Measurements from ENCODE around the gene COL19A1.

COL19A1 gene

DNA sequence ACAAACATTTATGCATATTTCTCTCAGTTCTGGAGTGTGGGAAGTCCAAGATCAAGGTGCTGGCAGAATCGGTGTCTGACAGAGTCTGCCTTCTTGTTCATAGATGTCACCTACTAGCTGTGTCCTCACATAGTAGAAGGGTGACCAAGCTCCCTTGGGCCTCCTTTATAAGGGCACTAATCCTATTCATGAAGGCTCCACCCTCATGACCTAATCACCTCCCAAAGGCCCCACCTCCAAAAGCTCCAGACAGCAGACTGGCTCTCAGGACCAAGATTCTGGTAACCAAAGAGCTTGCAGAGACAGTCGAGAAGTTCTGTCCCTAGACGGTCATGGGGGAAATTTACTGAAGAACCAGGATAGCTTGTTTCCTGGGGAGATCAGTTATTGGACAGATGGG, 297.4 kb downstream of the COL19A1 start:
- DNase-seq (ENCODE audit: extremely low read depth in 1 of 2, low read depth in 1 of 2), result no peak

DNA sequence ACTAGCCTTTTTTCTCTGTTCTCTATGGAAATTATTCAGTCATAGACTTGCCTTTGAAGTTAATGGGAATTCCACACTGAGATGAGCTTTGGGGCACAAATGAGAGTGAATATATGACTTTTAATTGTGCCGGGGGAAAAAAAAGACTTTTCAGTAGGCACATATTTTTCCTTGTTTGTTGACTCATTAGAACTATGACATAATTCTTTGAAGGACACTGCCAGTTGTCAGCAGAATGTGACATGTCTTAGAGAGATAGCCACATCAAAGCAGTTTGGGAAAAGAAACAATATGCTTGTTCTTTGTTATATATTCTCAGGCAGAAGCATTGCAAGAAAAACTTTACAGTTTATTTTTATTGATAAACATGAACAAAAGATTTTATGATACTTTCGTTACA, 298.2 kb downstream of the COL19A1 start:
- no peak for DNase-seq (ENCODE audit: extremely low read depth in 1 of 2, low read depth in 1 of 2)

GRCh38 chr6:70166088-70166958, 300.0 kb downstream of the COL19A1 start:
- no peak for DNase-seq (ENCODE audit: extremely low read depth in 1 of 2, low read depth in 1 of 2)

GRCh38 chr6:70168681-70169377, 302.5 kb downstream of the COL19A1 start:
- DNase-seq (ENCODE audit: extremely low read depth in 1 of 2, low read depth in 1 of 2), result no peak

DNA sequence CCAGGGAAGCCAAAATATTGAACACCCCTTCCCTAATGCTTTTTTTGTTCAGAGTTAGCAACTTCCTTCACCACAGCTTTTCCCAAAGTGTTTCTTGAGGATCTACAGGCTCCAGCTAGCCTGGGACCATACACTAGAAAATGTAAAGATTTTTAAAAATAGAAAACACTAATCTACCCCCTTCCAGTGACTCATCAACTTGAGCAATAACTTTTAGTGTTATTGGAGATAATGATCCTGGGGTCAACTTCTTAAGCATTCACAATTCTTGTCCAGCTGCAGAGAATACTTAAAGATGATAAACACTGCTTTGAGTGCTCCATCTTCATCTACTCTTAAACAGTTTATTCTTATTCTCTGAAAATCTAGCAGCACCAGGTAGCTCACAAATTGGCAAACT, 304.9 kb downstream of the COL19A1 start:
- DNase-seq (ENCODE audit: extremely low read depth in 1 of 2, low read depth in 1 of 2), result no peak

DNA sequence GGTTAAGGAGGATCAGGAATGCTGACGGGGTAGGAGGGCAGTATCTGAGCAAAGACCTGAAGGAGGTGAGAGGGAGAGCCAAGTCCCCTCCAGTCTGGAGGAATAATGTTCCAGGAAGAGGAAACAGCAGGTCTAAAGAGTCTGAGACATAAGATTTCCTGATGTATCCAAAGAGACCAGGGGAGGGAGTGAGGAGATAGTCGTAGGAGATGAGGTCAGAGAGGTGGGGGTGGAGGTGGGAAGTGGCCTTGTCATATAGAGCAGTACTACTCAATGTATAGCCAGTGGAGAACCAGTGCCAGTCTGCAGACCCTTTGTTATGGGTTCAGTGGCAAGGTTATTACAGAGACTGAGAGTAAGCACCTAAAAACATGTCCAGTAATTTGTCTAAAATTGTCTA, 305.9 kb downstream of the COL19A1 start:
- no peak for DNase-seq (ENCODE audit: extremely low read depth in 1 of 2, low read depth in 1 of 2)

DNA sequence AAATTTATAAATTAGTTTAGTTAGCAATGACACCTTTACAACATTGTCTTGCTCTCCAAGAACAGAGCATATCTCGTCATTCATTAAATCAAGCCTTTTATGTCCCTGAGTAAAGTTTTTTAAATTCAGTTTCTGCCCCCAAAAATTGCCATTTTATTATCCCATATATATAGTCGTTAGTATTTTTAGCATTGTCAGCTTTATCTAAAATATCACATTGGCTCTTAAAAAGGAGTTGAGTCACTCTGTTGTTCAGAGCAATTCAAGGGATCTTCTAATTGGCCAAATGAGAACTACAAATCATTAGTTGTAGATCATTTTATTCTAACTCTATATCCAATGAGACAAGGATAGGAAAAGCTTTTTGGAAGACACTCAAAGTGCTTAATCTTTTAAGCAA, 309.4 kb downstream of the COL19A1 start:
- DNase-seq (ENCODE audit: extremely low read depth in 1 of 2, low read depth in 1 of 2), result no peak

GRCh38 chr6:70176842-70177550, 310.6 kb downstream of the COL19A1 start:
- no peak for DNase-seq (ENCODE audit: extremely low read depth in 1 of 2, low read depth in 1 of 2)

DNA sequence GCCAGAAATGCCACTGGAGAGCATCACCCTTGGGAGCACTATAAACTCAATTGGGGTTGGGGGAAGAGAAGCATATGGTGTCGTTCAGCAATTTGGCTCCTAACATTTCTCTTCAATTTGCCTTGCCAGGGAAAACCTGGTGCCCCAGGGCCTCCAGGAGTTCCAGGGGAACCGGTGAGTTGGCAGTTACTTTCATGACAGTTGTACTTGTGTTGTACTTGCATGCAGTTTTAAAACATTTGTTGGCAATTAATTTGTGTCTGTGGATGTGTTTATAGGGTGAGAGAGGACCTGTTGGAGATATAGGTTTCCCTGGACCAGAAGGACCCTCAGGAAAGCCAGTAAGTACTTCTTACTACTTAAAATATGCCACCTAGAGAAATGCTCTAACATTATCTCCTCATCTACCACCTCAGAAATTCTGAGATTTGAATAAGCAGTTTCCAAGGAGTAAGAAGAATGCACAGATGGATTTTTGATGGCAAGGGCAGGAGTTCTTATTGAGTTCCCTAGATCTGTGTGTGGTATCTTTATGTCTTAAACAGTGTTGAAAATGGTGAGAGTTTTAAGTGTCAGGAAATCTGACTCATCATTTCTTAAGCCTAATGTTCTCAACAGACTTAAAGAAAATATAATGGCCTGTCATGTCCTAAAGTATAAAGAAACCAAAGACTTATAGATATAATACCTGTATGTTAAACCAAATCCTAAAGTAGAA, 314.0 kb downstream of the COL19A1 start:
- no peak for DNase-seq (ENCODE audit: extremely low read depth in 1 of 2, low read depth in 1 of 2)

DNA sequence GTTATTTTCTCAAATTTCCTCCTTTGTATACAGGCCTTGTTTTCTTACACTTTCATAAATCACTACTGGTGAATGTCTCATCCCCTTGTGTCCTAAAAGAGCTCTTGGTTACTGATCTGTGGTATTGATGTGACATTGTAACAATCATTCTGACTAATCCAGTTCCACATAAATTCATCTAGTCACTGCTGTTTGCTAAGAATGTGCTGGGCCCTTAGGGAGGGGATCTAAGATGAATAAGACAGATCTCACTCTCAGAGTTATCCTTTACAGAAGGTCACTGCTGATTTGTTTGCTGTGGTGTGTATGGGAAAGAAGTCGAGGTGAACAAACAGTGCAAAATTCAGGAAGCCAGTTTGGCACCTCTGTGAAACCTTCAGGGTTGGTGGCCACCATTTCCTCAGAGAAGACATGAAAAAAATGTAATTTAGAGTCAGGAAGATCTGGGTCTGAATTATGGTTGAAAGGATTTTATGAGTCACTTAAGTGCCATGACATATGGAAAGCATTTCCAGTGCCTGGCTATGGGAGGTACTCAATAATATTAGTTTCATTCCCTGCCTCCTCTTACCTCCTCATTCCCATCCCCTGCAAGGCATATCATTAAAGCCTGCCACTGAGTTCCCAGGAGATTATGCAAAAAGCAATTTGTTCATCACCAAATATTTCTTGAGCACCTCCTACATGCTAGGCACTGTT, 314.7 kb downstream of the COL19A1 start:
- no peak for DNase-seq (ENCODE audit: extremely low read depth in 1 of 2, low read depth in 1 of 2)

- no peak for DNase-seq (ENCODE audit: extremely low read depth in 1 of 2, low read depth in 1 of 2)
These were observed 317.2 kb downstream of the COL19A1 start for GRCh38 chr6:70183538-70183937.

GRCh38 chr6:70184723-70185122, 318.4 kb downstream of the COL19A1 start:
- DNase-seq (ENCODE audit: extremely low read depth in 1 of 2, low read depth in 1 of 2), result no peak

DNA sequence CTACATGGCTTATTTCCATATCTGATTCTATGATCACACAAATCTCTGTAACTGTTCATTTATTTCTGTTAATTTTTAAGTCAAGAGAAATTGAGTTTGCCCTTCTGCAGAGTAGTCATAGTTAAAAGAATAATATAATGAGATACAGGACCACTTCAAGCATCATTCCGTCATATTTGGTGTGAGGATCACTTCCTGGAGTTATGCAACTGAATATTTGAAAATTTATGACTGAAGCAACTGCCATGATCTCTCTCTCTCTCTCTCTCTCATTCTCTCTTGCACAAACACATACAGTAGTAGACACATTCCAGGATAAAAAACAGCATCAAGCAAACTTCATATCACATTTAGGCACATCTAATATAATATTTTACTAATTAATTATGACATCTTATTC, 320.1 kb downstream of the COL19A1 start:
- DNase-seq (ENCODE audit: extremely low read depth in 1 of 2, low read depth in 1 of 2), result no peak

- no peak for DNase-seq (ENCODE audit: extremely low read depth in 1 of 2, low read depth in 1 of 2)
These were observed 321.8 kb downstream of the COL19A1 start for GRCh38 chr6:70188202-70188601.

- DNase-seq (ENCODE audit: extremely low read depth in 1 of 2, low read depth in 1 of 2), result no peak
These were observed 328.1 kb downstream of the COL19A1 start for GRCh38 chr6:70194421-70194820.

DNA sequence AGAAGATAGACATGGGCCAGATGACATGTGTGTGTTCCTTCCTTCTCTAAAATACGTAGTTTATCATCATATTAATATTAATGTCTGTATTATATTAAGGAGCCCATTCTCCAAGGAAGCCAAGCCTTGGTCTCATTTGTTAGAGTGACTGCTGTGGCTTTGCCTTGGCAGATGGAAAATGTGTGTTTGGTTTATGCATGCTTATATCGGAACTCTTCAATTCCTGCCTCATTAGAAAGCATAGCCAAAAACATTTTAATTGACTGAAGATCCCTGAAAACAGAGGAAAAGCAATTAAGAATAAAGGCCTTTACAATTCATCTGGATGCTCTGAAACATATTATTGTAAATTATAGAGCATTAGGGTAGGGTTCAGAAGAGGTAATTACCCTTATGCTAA, 330.2 kb downstream of the COL19A1 start:
- DNase-seq (ENCODE audit: extremely low read depth in 1 of 2, low read depth in 1 of 2), result no peak

GRCh38 chr6:70198785-70199184, 332.4 kb downstream of the COL19A1 start:
- no peak for DNase-seq (ENCODE audit: extremely low read depth in 1 of 2, low read depth in 1 of 2)

DNA sequence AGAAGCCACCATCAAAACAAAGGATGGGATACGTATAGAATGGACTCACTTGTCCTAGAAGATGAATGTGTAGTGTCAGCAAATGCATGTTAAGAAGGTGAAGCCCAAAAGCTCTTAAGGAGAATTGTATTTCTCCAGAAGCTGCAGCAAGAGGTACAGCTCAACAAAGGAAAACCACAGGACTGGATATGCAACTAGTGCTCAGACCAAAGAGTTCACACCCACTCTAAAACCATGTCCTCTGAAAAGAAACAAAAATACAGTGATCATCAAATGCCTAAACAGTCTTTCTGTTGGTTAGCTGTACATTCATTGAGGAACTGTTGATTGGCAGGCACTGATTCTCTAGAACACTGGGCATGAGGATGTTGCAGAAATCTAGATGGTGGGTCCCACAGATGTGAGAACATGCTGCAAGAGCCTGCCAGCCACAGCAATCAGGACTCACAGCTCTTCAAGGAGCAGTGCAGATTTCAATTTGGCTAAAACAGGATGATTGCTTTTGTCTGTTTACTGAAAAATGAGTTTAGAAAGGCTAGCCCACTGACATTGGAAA, 342.0 kb downstream of the COL19A1 start:
- DNase-seq (ENCODE audit: extremely low read depth in 1 of 2, low read depth in 1 of 2), result no peak

GRCh38 chr6:70210462-70210861, 344.1 kb downstream of the COL19A1 start:
- DNase-seq (ENCODE audit: extremely low read depth in 1 of 2, low read depth in 1 of 2), result no peak

DNA sequence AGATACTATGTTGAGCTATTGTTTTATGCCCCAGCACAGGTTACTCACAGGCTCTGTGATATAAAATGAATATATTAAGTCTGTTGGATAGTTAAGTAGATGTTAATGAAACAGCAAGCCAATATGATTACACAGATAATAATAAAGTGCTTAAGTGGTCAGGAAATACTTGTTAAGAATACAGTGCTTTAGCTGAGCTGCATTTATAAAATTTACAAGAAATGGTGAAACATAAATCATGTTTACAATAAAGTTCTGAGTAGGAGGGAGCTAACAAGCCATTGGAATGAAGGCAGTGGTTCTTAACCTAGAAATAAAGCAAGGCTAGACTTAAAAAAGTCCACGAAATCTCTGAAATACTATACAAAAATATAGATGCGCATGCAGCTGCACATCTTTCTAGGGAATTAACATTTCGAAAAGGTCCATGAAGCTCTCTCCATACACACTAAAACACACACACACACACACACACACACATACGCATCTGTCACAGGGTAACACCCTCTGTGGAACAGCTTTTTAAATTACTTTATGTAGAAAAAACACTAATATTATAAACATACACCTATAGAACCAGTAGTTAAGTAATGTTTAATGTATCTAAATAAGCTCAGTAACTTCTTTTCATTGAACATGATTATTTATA, 349.2 kb downstream of the COL19A1 start:
- DNase-seq (ENCODE audit: extremely low read depth in 1 of 2, low read depth in 1 of 2), result no peak
